ENCODE results near the gene UBE3A. TPM values are rescaled to one million over a fixed set of nuclear protein-coding genes. Genes with fewer than 3 reads are reported as not detected.

UBE3A gene
- total and polyA plus RNA-seq, 10 of the 15 experiments (the other 5 are each of a cell fraction or from before 2014, with no cell fraction given): 29.4 to 82.9 (median 58.7) TPM

DNA sequence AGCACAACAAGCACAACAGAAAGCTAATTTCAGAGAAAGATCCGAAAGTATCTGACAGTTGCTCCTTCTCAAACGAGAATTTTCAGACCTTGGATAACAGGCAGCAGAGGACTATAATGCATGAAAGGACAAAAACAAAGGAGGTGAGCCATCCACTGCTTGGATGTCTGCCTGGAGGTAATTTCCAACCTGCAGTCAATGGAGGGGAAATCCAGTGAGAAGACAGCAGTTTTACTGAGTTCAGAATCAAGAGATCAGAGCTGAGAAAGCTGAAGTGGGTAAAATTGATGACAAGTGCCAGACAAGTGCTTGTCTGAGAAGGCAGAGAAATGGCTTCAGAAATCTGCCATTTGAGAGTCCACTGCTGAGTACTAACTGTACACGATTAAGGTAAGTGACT, 22.1 kb downstream of the UBE3A start (continued):
- no peak for TF ChIP-seq ZNF274 (IDR thresholded peaks at IDR 0.05; ENCODE audit: insufficient read depth, insufficient read length)
- TF ChIP-seq NRF1 (conservative IDR thresholded peaks at IDR 0.05; ENCODE audit: low read depth, low read length): no peak
- no peak for TF ChIP-seq SIX5 (IDR thresholded peaks at IDR 0.05; ENCODE audit: low read depth, low read length, severe bottlenecking)

- Histone ChIP-seq H4K20me1 (ENCODE audit: control insufficient read depth, insufficient read depth) (no peaks in the 10 kb centered on the region), H2AFZ (ENCODE audit: control insufficient read depth, low read depth, low read length) (no peak overlapping the region), H3K27ac (ENCODE audit: control insufficient read depth, insufficient read depth) (peak overlapping the region; percentile 80), H3K9me3 (replicated peaks; ENCODE audit: control insufficient read depth, insufficient read depth, low read length) (peaks cover 9% of the 10 kb centered on the region), H3K9ac (ENCODE audit: control insufficient read depth, insufficient read depth, low read length) (no peak overlapping the region), H3K4me2 (ENCODE audit: control insufficient read depth, insufficient read depth) (peak overlapping the region; percentile 22; the same call in 1 of the 2 replicates), H3K4me3 (no peak overlapping the region), H3K79me2 (ENCODE audit: control insufficient read depth, insufficient read depth, low read length) (peaks cover 83% of the 10 kb centered on the region), H3K27me3 (replicated peaks in 1 of 2; ENCODE audit: control insufficient read depth in 2 of 2, insufficient read depth in 2 of 2, low read length in 1 of 2) (no peaks in the 10 kb centered on the region), H3K4me1 (ENCODE audit: control insufficient read depth, insufficient read depth, low read length) (peaks cover 7% of the 10 kb centered on the region; the same call in 1 of the 2 replicates), H3K36me3 (ENCODE audit: control insufficient read depth in 2 of 2, insufficient read depth in 2 of 2, low read length in 1 of 2) (peaks cover 0 to under 1% of the 10 kb centered on the region in 2 experiments; a peak in 2 of 4 replicates)
- intact Hi-C loops (cut with micrococcal nuclease; ENCODE audit: unreplicated experiment) (loop anchor here (5.0 kb wide), 2 partner anchors 38 to 53 kb away; no protein-coding TSS in a partner anchor), in situ Hi-C loops (cut with MboI) (no loop called here)
- ChIA-PET SMC1A (ENCODE audit: uncharacterized antibody, unreplicated experiment) (interaction anchor here (0.8 to 4.6 kb wide), 7 partner anchors 8 to 57 kb away, joined by 3 to 39 read pairs (median 4); no protein-coding TSS in a partner anchor), POLR2A (interaction anchor here (0.6 to 1.2 kb wide), 3 partner anchors 24 to 457 kb away, joined by 3 to 10 read pairs (median 5); no protein-coding TSS in a partner anchor), RAD21 (ENCODE audit: unreplicated experiment) (interaction anchor here (1.1 to 5.3 kb wide), 6 partner anchors 9 to 20 kb away, joined by 3 to 52 read pairs (median 9); no protein-coding TSS in a partner anchor), CTCF (interaction anchor here (0.7 to 2.5 kb wide), 3 partner anchors 9 to 147 kb away, joined by 3 to 13 read pairs (median 5); no protein-coding TSS in a partner anchor)
- TSS peak; percentile 19 for BruUV-seq (replicated peaks)
- ATAC-seq (no peak), FAIRE-seq (no peak), DNase-seq (ENCODE audit: low read depth, low spot score) (no peak)
- TF ChIP-seq IRF4 (IDR thresholded peaks at IDR 0.05; ENCODE audit: low read depth, low read length): no peak
- TF ChIP-seq, protein P1, sequence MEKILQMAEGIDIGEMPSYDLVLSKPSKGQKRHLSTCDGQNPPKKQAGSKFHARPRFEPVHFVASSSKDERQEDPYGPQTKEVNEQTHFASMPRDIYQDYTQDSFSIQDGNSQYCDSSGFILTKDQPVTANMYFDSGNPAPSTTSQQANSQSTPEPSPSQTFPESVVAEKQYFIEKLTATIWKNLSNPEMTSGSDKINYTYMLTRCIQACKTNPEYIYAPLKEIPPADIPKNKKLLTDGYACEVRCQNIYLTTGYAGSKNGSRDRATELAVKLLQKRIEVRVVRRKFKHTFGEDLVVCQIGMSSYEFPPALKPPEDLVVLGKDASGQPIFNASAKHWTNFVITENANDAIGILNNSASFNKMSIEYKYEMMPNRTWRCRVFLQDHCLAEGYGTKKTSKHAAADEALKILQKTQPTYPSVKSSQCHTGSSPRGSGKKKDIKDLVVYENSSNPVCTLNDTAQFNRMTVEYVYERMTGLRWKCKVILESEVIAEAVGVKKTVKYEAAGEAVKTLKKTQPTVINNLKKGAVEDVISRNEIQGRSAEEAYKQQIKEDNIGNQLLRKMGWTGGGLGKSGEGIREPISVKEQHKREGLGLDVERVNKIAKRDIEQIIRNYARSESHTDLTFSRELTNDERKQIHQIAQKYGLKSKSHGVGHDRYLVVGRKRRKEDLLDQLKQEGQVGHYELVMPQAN (conservative IDR thresholded peaks at IDR 0.05): no peak
- TF ChIP-seq SREBF2 (IDR thresholded peaks at IDR 0.05; ENCODE audit: low read length): no peak
- TF ChIP-seq, protein P2, sequence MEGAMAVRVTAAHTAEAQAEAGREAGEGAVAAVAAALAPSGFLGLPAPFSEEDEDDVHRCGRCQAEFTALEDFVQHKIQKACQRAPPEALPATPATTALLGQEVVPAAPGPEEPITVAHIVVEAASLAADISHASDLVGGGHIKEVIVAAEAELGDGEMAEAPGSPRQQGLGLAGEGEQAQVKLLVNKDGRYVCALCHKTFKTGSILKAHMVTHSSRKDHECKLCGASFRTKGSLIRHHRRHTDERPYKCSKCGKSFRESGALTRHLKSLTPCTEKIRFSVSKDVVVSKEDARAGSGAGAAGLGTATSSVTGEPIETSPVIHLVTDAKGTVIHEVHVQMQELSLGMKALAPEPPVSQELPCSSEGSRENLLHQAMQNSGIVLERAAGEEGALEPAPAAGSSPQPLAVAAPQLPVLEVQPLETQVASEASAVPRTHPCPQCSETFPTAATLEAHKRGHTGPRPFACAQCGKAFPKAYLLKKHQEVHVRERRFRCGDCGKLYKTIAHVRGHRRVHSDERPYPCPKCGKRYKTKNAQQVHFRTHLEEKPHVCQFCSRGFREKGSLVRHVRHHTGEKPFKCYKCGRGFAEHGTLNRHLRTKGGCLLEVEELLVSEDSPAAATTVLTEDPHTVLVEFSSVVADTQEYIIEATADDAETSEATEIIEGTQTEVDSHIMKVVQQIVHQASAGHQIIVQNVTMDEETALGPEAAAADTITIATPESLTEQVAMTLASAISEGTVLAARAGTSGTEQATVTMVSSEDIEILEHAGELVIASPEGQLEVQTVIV (IDR thresholded peaks at IDR 0.05; ENCODE audit: borderline replicate concordance, partially characterized antibody): no peak
- WGBS (ENCODE audit: insufficient coverage, insufficient replicate concordance, low lambda C conversion rate, missing lambda C conversion rate): 97% methylated on average over 3 of the region's 3 CpGs
These were observed 23.1 kb downstream of the UBE3A start for GRCh38 chr15:25415707-25416106.

All from GM12878 (cell line).